OCI-LY1 (cell line): Measurements from ENCODE around the gene SDSL.

ENCODE experiments used
- CTCF ChIP-seq: fragments of 200-600 bp; sonication (generic), shearing (Covaris generic); IDR thresholded peaks from 2 replicates; pipeline ENCODE4 v1.5.1; 2017; ENCODE audit warnings: mild to moderate bottlenecking, antibody characterized with exemption, low read length, moderate library complexity, mixed read lengths
- EZH2 ChIP-seq: fragments of 200-600 bp; sonication (generic), shearing (Covaris generic); IDR thresholded peaks from 2 replicates; pipeline ENCODE4 v1.8.0; 2017; ENCODE audit warnings: borderline replicate concordance, mixed run types, mild to moderate bottlenecking, antibody characterized with exemption, low read length, moderate library complexity, mixed read lengths

- no peak for TF ChIP-seq EZH2
- TF ChIP-seq CTCF: no peak
Measured at GRCh38 chr12:113463746-113464451, 41.7 kb downstream of the SDSL start.
